GM12878 (cell line): ENCODE data around the gene GRAMD2B. TPM values are rescaled to one million over a fixed set of nuclear protein-coding genes. Genes with fewer than 3 reads are reported as not detected.

Source experiments
- ATAC-seq: fragments of 200-7000 bp; cut with Tn5 transposase; 3 replicates; pipeline ENCODE4 v1.9.1; 2020; ENCODE audit warnings: mild to moderate bottlenecking, moderate library complexity
- BruUV-seq: library from RNA; stranded (reverse); fragments of 400-500 nt; replicated peaks from 2 replicates; lab custom pipeline; 2021; lab: Mats Ljungman, UMichigan
- CTCF ChIA-PET: fragments of 300-600 bp; sonication (Branson Sonifier 250); formaldehyde crosslinking; extraction: SDS; loops from one replicate; lab custom pipeline; 2021; ENCODE audit warnings: inconsistent platforms; lab: Yijun Ruan, JAX
- POLR2A ChIA-PET: fragments of 350-600 bp; formaldehyde crosslinking; extraction: SDS; loops from one replicate; lab custom pipeline; 2021; ENCODE audit warnings: inconsistent platforms; lab: Charles Lee
- RAD21 ChIA-PET: fragments of 300-600 bp; sonication (Branson Sonifier 250); formaldehyde crosslinking; loops from one replicate; lab custom pipeline; 2023; ENCODE audit warnings: antibody characterized with exemption; ENCODE audit not compliant: unreplicated experiment; lab: Charles Lee
- SMC1A ChIA-PET: fragments of 300-600 bp; sonication (Branson Sonifier 250); formaldehyde crosslinking; loops from one replicate; lab custom pipeline; 2023; ENCODE audit not compliant: unreplicated experiment, uncharacterized antibody; lab: Charles Lee
- DNase-seq: peaks from one replicate; pipeline ENCODE4 v3.0.0-alpha.2; 2011; ENCODE audit warnings: low read depth, low spot score
- FAIRE-seq: peaks from 3 replicates; lab custom pipeline; 2011; peaks lifted over from hg19 to GRCh38; lab: Jason Lieb, UNC
- H2AFZ ChIP-seq: 2 replicates; pipeline ENCODE4 v1.6.0; 2011; ENCODE audit warnings: low read depth, low read length, control low read depth; ENCODE audit not compliant: control insufficient read depth
- H3K27ac ChIP-seq: 2 replicates; pipeline ENCODE4 v1.5.1; 2011; ENCODE audit warnings: control low read depth; ENCODE audit not compliant: control insufficient read depth, insufficient read depth
- H3K27me3 ChIP-seq, 2 experiments: replicated peaks in 1 of 2; 2 replicates each; pipeline versions ENCODE4 v1.6.0 to v1.6.1; 2011; ENCODE audit warnings: low read length in 1 of 2; ENCODE audit not compliant: control insufficient read depth in 2 of 2, insufficient read depth in 2 of 2
- H3K36me3 ChIP-seq, 2 experiments: 2 replicates each; pipeline ENCODE4 v1.5.1; 2011; ENCODE audit warnings: low read length in 1 of 2; ENCODE audit not compliant: control insufficient read depth in 2 of 2, insufficient read depth in 2 of 2
- H3K4me1 ChIP-seq: 2 replicates; pipeline ENCODE4 v1.6.1; 2011; ENCODE audit warnings: mild to moderate bottlenecking, low read length, moderate library complexity, mixed read lengths; ENCODE audit not compliant: control insufficient read depth, insufficient read depth
- H3K4me2 ChIP-seq: 2 replicates; pipeline ENCODE4 v1.6.0; 2011; ENCODE audit warnings: control low read depth; ENCODE audit not compliant: control insufficient read depth, insufficient read depth
- H3K4me3 ChIP-seq: fragments of 200-600 bp; sonication (generic); 2 replicates; pipeline ENCODE4 v1.5.1; 2016
- H3K79me2 ChIP-seq: 2 replicates; pipeline ENCODE4 v1.6.0; 2011; ENCODE audit warnings: low read length; ENCODE audit not compliant: control insufficient read depth, insufficient read depth
- H3K9ac ChIP-seq: 2 replicates; pipeline ENCODE4 v1.8.0; 2011; ENCODE audit warnings: low read length, control low read depth, mixed read lengths; ENCODE audit not compliant: control insufficient read depth, insufficient read depth
- H3K9me3 ChIP-seq: replicated peaks from 3 replicates; pipeline ENCODE4 v1.5.1; 2011; ENCODE audit warnings: mild to moderate bottlenecking, low read length; ENCODE audit not compliant: control insufficient read depth, insufficient read depth
- H4K20me1 ChIP-seq: 2 replicates; pipeline ENCODE4 v1.6.0; 2011; ENCODE audit not compliant: control insufficient read depth, insufficient read depth
- BACH1 ChIP-seq: fragments of 450-650 bp; IDR thresholded peaks from 2 replicates; pipeline ENCODE4 v1.6.1; 2017; ENCODE audit warnings: mild to moderate bottlenecking, borderline replicate concordance
- BMI1 ChIP-seq: fragments of 450-650 bp; IDR thresholded peaks from 2 replicates; pipeline ENCODE4 v1.6.1; 2016; ENCODE audit warnings: mild to moderate bottlenecking, moderate library complexity, borderline replicate concordance
- EP300 ChIP-seq, 2 experiments: fragments of 150-350 bp in 1 of 2; IDR thresholded peaks; 2 replicates each; pipeline ENCODE4 v1.6.1; 2011 to 2012; ENCODE audit warnings: low read depth in 2 of 2, low read length in 2 of 2, borderline replicate concordance in 1 of 2, improper control_type of control experiment in 1 of 2, inconsistent platforms in 1 of 2; ENCODE audit not compliant: control insufficient read depth in 1 of 2
- HCFC1 ChIP-seq: fragments of 150-350 bp; IDR thresholded peaks from 2 replicates; pipeline ENCODE4 v1.6.1; 2014; ENCODE audit warnings: low read length
- IKZF1 ChIP-seq: fragments of 450-650 bp; conservative IDR thresholded peaks from 2 replicates; pipeline ENCODE4 v1.6.1; 2017; ENCODE audit warnings: antibody characterized with exemption, mild to moderate bottlenecking
- LARP7 ChIP-seq: fragments of 450-650 bp; IDR thresholded peaks from 2 replicates; pipeline ENCODE4 v1.6.1; 2017; ENCODE audit warnings: mild to moderate bottlenecking
- POU2F2 ChIP-seq: IDR thresholded peaks from 3 replicates; pipeline ENCODE4 v1.6.1; 2011; ENCODE audit warnings: low read depth, mild to moderate bottlenecking, low read length, borderline replicate concordance
- RAD21 ChIP-seq: IDR thresholded peaks from 2 replicates; pipeline ENCODE4 v1.6.1; 2011; ENCODE audit warnings: mild to moderate bottlenecking, low read depth, low read length, moderate library complexity; ENCODE audit not compliant: insufficient read depth
- SMAD1 ChIP-seq: fragments of 450-650 bp; IDR thresholded peaks from 2 replicates; pipeline ENCODE4 v1.6.1; 2018; ENCODE audit warnings: mild to moderate bottlenecking, low read depth; ENCODE audit not compliant: partially characterized antibody
- SMAD5 ChIP-seq: IDR thresholded peaks from 2 replicates; pipeline ENCODE4 v1.6.1; 2016; ENCODE audit warnings: antibody characterized with exemption, low read depth
- STAT3 ChIP-seq: IDR thresholded peaks from 2 replicates; pipeline ENCODE4 v1.6.1; 2011; ENCODE audit warnings: low read depth, low read length, improper control_type of control experiment
- TCF12 ChIP-seq: IDR thresholded peaks from 2 replicates; pipeline ENCODE4 v1.6.1; 2011; ENCODE audit warnings: low read depth, mild to moderate bottlenecking, low read length
- TCF7 ChIP-seq: IDR thresholded peaks from 2 replicates; pipeline ENCODE4 v1.6.1; 2014; ENCODE audit warnings: antibody characterized with exemption, borderline replicate concordance
- ZSCAN29 ChIP-seq: fragments of 450-650 bp; IDR thresholded peaks from 2 replicates; pipeline ENCODE4 v1.6.1; 2017; ENCODE audit warnings: mild to moderate bottlenecking, moderate library complexity
- in situ Hi-C: fragments of 300-500 bp; cut with MboI; formaldehyde crosslinking; loops from 9 replicates; pipeline ENCODE4 v1.14.3; 2018; ENCODE audit warnings: mixed read lengths
- intact Hi-C: fragments of 100-400 bp; cut with micrococcal nuclease; formaldehyde crosslinking; loops from one replicate; pipeline ENCODE4 v1.14.2; 2022; ENCODE audit not compliant: unreplicated experiment
- polyA plus RNA-seq, 11 experiments: library from polyadenylated mRNA; depleted of rRNA in 4 of 11; unstranded in 6 of 11; stranded (reverse) in 5 of 11; fragments of >200 nt; fragmentation: Nextera tagmentation in 4 of 11; fragmentation: Illumina TruSeq in 1 of 11; extraction: Ambion mirVana in 4 of 11; extraction: Trizol in 1 of 11; gene quantifications; 1 replicate in 1 of 11; 2 replicates in 10 of 11; pipeline versions ENCODE4 v1.2.1 to v1.2.3, GENCODE V29; 2011 to 2016; ENCODE audit warnings: inconsistent platforms in 2 of 11, missing spikeins in 2 of 11, low read depth in 1 of 11
- total RNA-seq, 4 experiments: library from RNA; depleted of rRNA in 3 of 4; stranded (reverse); fragments of >200 nt in 3 of 4; fragmentation: Illumina TruSeq in 1 of 4; extraction: Trizol in 1 of 4; gene quantifications; 2 replicates each; pipeline versions ENCODE4 v1.2.1 to v1.2.3, GENCODE V29; 2013 to 2021
- TF ChIP-seq, protein P1 (sequence below): IDR thresholded peaks from 2 replicates; pipeline ENCODE4 v1.6.1; 2012; ENCODE audit warnings: low read depth, low read length, improper control_type of control experiment
- TF ChIP-seq, protein P2 (sequence below): IDR thresholded peaks from 2 replicates; pipeline ENCODE4 v1.6.1; 2012; ENCODE audit warnings: low read length, inconsistent platforms
- TF ChIP-seq, protein P3 (sequence below): fragments of 450-650 bp; IDR thresholded peaks from 2 replicates; pipeline ENCODE4 v1.6.1; 2017; ENCODE audit warnings: mild to moderate bottlenecking, moderate library complexity

The GRAMD2B gene
- total and polyA plus RNA-seq, 10 of the 15 experiments (the other 5 are each of a cell fraction or from before 2014, with no cell fraction given) = 1.9 to 21.5 (median 8.4) TPM

DNA sequence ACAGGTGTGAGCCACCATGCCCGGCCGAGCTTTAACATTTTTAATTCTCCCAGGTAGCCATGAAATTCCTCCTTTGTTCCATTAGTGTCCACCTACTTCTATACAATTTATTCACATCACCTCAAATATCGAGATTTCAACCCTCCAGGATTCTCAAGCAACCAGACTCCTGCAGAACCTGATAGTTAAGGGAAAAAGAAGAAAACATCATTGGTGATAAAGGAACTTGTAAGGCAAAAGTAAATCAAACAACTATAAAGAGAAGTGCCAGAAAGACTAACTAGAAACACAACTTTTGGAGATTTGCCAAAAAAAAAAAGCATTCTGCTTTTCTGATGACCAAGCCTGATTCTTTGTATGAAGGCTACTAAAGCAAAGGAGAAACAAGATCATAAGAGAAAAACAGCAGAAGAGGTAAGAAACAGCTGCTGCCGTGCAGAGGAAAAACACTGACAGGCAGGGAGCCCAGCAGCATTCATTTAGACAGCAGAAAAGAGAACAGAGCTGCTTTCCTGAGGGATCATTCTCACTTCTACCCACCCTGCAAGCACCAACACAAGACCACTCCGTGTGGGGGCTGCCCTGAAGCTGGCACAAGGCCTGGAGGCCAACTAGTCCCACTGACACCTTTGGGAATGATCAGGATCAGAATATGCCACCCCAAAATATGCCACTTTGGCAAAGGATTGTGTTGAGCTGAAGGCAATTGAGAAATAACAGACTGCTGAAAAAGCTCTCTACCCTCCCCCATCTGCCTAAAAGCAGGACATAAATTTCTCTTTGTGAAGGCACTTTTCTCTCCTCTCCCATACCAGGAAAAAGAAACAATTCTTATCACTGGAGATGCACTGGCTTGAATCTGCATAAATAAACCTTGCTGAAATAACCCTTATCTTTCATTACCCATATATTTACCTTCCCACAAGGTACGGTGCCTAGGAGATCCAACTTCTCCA, 96.7 kb downstream of the GRAMD2B start (continued):
- no peak for TF ChIP-seq POU2F2
- TF ChIP-seq SMAD5 = no peak
- TF ChIP-seq STAT3 = no peak
- TF ChIP-seq LARP7 = no peak

DNA sequence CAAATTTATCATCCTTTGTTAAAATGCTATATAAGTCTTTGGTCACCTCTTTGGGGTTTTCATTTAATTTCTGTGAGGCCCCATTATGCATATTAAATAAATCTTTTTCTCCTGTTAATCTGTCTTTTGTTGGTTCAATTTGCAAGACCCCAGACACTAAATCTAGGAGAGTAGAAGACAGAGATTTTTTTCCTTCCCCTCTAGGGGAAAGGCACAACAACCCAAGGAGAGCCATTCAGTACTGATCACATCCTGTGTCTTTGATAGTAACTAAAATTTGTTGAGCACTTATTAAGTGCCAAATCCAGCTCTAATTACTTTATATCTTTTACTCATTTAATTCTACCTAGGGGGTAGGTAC, 97.4 kb downstream of the GRAMD2B start:
- Histone ChIP-seq H3K27ac (no peak overlapping the region), H3K79me2 (no peaks in the 10 kb centered on the region), H3K9ac (no peak overlapping the region), H2AFZ (no peak overlapping the region), H3K4me1 (no peaks in the 10 kb centered on the region), H3K27me3 (no peaks in the 10 kb centered on the region; a peak in 1 of 4 replicates), H3K4me3 (no peak overlapping the region), H3K4me2 (no peak overlapping the region), H3K36me3 (no peaks in the 10 kb centered on the region), H4K20me1 (no peaks in the 10 kb centered on the region), H3K9me3 (no peaks in the 10 kb centered on the region)
- ChIA-PET RAD21 (interaction anchor here (1.2 kb wide), 1 partner anchor 183 kb away, joined by 3 read pairs; no protein-coding TSS in a partner anchor), POLR2A (no interaction called here), CTCF (interaction anchor here (1.0 to 1.3 kb wide), 2 partner anchors 13 to 19 kb away, joined by 3 read pairs; no protein-coding TSS in a partner anchor), SMC1A (interaction anchor here (1.0 to 2.8 kb wide), 4 partner anchors 21 to 182 kb away, joined by 3 to 8 read pairs (median 6); no protein-coding TSS in a partner anchor)
- in situ Hi-C loops (no loop called here), intact Hi-C loops (no loop called here)
- ATAC-seq (no peak), DNase-seq (no peak), FAIRE-seq (no peak)
- BruUV-seq = no TSS peak
- TF ChIP-seq TCF12 (no peak), BACH1 (no peak), BMI1 (no peak), RAD21 (no peak), EP300 (IDR thresholded peaks at IDR 0.05; ENCODE audit: borderline replicate concordance in 1 of 2, control insufficient read depth in 1 of 2, low read depth in 2 of 2, low read length in 2 of 2) (no peak), SMAD1 (no peak), TCF7 (no peak), HCFC1 (no peak), ZSCAN29 (no peak), IKZF1 (no peak)
- TF ChIP-seq, protein P1, sequence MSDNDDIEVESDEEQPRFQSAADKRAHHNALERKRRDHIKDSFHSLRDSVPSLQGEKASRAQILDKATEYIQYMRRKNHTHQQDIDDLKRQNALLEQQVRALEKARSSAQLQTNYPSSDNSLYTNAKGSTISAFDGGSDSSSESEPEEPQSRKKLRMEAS = no peak
- TF ChIP-seq, protein P2, sequence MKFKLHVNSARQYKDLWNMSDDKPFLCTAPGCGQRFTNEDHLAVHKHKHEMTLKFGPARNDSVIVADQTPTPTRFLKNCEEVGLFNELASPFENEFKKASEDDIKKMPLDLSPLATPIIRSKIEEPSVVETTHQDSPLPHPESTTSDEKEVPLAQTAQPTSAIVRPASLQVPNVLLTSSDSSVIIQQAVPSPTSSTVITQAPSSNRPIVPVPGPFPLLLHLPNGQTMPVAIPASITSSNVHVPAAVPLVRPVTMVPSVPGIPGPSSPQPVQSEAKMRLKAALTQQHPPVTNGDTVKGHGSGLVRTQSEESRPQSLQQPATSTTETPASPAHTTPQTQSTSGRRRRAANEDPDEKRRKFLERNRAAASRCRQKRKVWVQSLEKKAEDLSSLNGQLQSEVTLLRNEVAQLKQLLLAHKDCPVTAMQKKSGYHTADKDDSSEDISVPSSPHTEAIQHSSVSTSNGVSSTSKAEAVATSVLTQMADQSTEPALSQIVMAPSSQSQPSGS = no peak
- TF ChIP-seq, protein P3, sequence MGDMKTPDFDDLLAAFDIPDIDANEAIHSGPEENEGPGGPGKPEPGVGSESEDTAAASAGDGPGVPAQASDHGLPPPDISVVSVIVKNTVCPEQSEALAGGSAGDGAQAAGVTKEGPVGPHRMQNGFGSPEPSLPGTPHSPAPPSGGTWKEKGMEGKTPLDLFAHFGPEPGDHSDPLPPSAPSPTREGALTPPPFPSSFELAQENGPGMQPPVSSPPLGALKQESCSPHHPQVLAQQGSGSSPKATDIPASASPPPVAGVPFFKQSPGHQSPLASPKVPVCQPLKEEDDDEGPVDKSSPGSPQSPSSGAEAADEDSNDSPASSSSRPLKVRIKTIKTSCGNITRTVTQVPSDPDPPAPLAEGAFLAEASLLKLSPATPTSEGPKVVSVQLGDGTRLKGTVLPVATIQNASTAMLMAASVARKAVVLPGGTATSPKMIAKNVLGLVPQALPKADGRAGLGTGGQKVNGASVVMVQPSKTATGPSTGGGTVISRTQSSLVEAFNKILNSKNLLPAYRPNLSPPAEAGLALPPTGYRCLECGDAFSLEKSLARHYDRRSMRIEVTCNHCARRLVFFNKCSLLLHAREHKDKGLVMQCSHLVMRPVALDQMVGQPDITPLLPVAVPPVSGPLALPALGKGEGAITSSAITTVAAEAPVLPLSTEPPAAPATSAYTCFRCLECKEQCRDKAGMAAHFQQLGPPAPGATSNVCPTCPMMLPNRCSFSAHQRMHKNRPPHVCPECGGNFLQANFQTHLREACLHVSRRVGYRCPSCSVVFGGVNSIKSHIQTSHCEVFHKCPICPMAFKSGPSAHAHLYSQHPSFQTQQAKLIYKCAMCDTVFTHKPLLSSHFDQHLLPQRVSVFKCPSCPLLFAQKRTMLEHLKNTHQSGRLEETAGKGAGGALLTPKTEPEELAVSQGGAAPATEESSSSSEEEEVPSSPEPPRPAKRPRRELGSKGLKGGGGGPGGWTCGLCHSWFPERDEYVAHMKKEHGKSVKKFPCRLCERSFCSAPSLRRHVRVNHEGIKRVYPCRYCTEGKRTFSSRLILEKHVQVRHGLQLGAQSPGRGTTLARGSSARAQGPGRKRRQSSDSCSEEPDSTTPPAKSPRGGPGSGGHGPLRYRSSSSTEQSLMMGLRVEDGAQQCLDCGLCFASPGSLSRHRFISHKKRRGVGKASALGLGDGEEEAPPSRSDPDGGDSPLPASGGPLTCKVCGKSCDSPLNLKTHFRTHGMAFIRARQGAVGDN = no peak
